Stimulated activated CD8-positive, alpha-beta memory T cell treated with anti-CD3 and anti-CD28 coated beads, Interleukin-15, amount 100 ng/mL, for 1 hour (primary cell): ENCODE data around the gene YIF1B.
"Not testable (repeated sequence)": the region's sequence is repeated elsewhere in the genome, so short reads cannot be mapped to it uniquely, and the experiment has no call there.

Source experiments
- DNase-seq: peaks from one replicate; pipeline ENCODE4 v3.0.0-alpha.2; 2020; ENCODE audit warnings: low read depth

Gene YIF1B

GRCh38 chr19:38315657-38316476 is at the start of gene YIF1B:
Gene YIF1B, minus strand, starts transcription at chr19:38315947. Its CDS starts 30 bp downstream, at chr19:38315917.
- peak; percentile 85 for DNase-seq

- not testable (repeated sequence) for DNase-seq
Observed at GRCh38 chr19:38362946-38363688, 47.4 kb upstream of the YIF1B start.

GRCh38 chr19:38362076-38362945 is 46.6 kb upstream of the YIF1B start:
- DNase-seq: peak; percentile 47

- peak; percentile 24 for DNase-seq
Observed at GRCh38 chr19:38361633-38362075, 45.9 kb upstream of the YIF1B start.

- DNase-seq: no peak
Observed at GRCh38 chr19:38360839-38361631, 45.3 kb upstream of the YIF1B start.

GRCh38 chr19:38360351-38360750 is 44.6 kb upstream of the YIF1B start:
- DNase-seq: no peak

- no peak for DNase-seq
Observed at GRCh38 chr19:38359242-38360021, 43.7 kb upstream of the YIF1B start.

GRCh38 chr19:38358071-38358470 is 42.3 kb upstream of the YIF1B start:
- no peak for DNase-seq

GRCh38 chr19:38355728-38356725 is 40.3 kb upstream of the YIF1B start:
- DNase-seq: no peak

GRCh38 chr19:38352611-38353010 is 36.9 kb upstream of the YIF1B start:
- no peak for DNase-seq

GRCh38 chr19:38351865-38352395 is 36.2 kb upstream of the YIF1B start:
- no peak for DNase-seq

GRCh38 chr19:38350883-38351282 is 35.1 kb upstream of the YIF1B start:
- no peak for DNase-seq

GRCh38 chr19:38346837-38347236 is 31.1 kb upstream of the YIF1B start:
- DNase-seq: no peak

- DNase-seq: no peak
Observed at GRCh38 chr19:38340927-38341326, 25.2 kb upstream of the YIF1B start.

GRCh38 chr19:38339011-38339410 is 23.3 kb upstream of the YIF1B start:
- DNase-seq: not testable (repeated sequence)

GRCh38 chr19:38337360-38337653 is 21.6 kb upstream of the YIF1B start:
- DNase-seq: no peak

- DNase-seq: peak; percentile 94
Observed at GRCh38 chr19:38336638-38337359, 21.1 kb upstream of the YIF1B start.

- DNase-seq: peak; percentile 93
Observed at GRCh38 chr19:38335949-38336637, 20.3 kb upstream of the YIF1B start.
